ENCODE results near the gene CCDC74A.
A peak's percentile ranks its signal among the peaks of the same experiment; 100 is the strongest.
"Not testable (repeated sequence)": the region's sequence is repeated elsewhere in the genome, so short reads cannot be mapped to it uniquely, and the experiment has no call there.

Gene CCDC74A

GRCh38 chr2:131527131-131528001, at the start of gene CCDC74A:
Gene CCDC74A (plus strand): TSS chr2:131527888. CDS start chr2:131527971, 83 bp downstream.
- DNase-seq (ENCODE audit: low read depth in 2 of 2, low spot score in 1 of 2) = peak; percentile 35 to 64

- DNase-seq (ENCODE audit: low read depth in 2 of 2, low spot score in 1 of 2) = not testable (repeated sequence)
Measured at GRCh38 chr2:131478074-131478849, 49.4 kb upstream of the CCDC74A start.

GRCh38 chr2:131478850-131479461, 48.7 kb upstream of the CCDC74A start:
- DNase-seq (ENCODE audit: low read depth in 2 of 2, low spot score in 1 of 2) = not testable (repeated sequence)

- not testable (repeated sequence) for DNase-seq (ENCODE audit: low read depth in 2 of 2, low spot score in 1 of 2)
Measured at GRCh38 chr2:131480351-131480750, 47.3 kb upstream of the CCDC74A start.

- not testable (repeated sequence) for DNase-seq (ENCODE audit: low read depth in 2 of 2, low spot score in 1 of 2)
Measured at GRCh38 chr2:131482506-131483155, 45.1 kb upstream of the CCDC74A start.

GRCh38 chr2:131483981-131484820, 43.5 kb upstream of the CCDC74A start:
- DNase-seq (ENCODE audit: low read depth in 2 of 2, low spot score in 1 of 2) = not testable (repeated sequence)

- DNase-seq (ENCODE audit: low read depth in 2 of 2, low spot score in 1 of 2) = not testable (repeated sequence)
Measured at GRCh38 chr2:131484906-131485460, 42.7 kb upstream of the CCDC74A start.

- DNase-seq (ENCODE audit: low read depth in 2 of 2, low spot score in 1 of 2) = not testable (repeated sequence)
Measured at GRCh38 chr2:131486201-131486902, 41.3 kb upstream of the CCDC74A start.

GRCh38 chr2:131488306-131489205, 39.1 kb upstream of the CCDC74A start:
- no peak for DNase-seq (ENCODE audit: low read depth in 2 of 2, low spot score in 1 of 2)

GRCh38 chr2:131490616-131491468, 36.8 kb upstream of the CCDC74A start:
- not testable (repeated sequence) for DNase-seq (ENCODE audit: low read depth in 2 of 2, low spot score in 1 of 2)

- DNase-seq (ENCODE audit: low read depth in 2 of 2, low spot score in 1 of 2) = not testable (repeated sequence)
Measured at GRCh38 chr2:131491469-131491836, 36.2 kb upstream of the CCDC74A start.

- not testable (repeated sequence) for DNase-seq (ENCODE audit: low read depth in 2 of 2, low spot score in 1 of 2)
Measured at GRCh38 chr2:131492015-131492417, 35.7 kb upstream of the CCDC74A start, which contains the start of gene MZT2A. Gene MZT2A (minus strand): TSS chr2:131492397. CDS start chr2:131492376, 21 bp downstream.

- DNase-seq (ENCODE audit: low read depth in 2 of 2, low spot score in 1 of 2) = peak; percentile 79 to 81
Measured at GRCh38 chr2:131492418-131493198, 35.1 kb upstream of the CCDC74A start.

- DNase-seq (ENCODE audit: low read depth in 2 of 2, low spot score in 1 of 2) = no peak
Measured at GRCh38 chr2:131493199-131493968, 34.3 kb upstream of the CCDC74A start.

GRCh38 chr2:131495506-131495905, 32.2 kb upstream of the CCDC74A start:
- DNase-seq (ENCODE audit: low read depth in 2 of 2, low spot score in 1 of 2) = not testable (repeated sequence)

Measured in stimulated activated CD8-positive, alpha-beta memory T cell treated with anti-CD3 and anti-CD28 coated beads, Interleukin-4, amount 100 ng/mL, for 1 hour (primary cell).